ENCODE measurements around the gene MCC.

The MCC gene

GRCh38 chr5:113161806-113162205, 326.4 kb downstream of the MCC start:
- Histone ChIP-seq H2BK5ac (ENCODE audit: low read depth, low read length, poor library complexity) (no peak overlapping the region), H3K14ac (ENCODE audit: low read length) (no peak overlapping the region), H3K9ac (ENCODE audit: low read length) (no peak overlapping the region), H2AK5ac (ENCODE audit: low read length) (no peak overlapping the region), H3K36me3 (ENCODE audit: control insufficient read depth in 1 of 2, insufficient read depth in 2 of 2, low read length in 2 of 2) (no peaks in the 10 kb centered on the region), H3K27ac (ENCODE audit: low read depth, low read length) (no peak overlapping the region), H3K4me3 (ENCODE audit: low read depth, low read length) (no peak overlapping the region), H2BK12ac (ENCODE audit: low read length) (no peak overlapping the region), H2BK120ac (ENCODE audit: insufficient read depth, low read length, poor library complexity) (no peak overlapping the region), H3K4me2 (ENCODE audit: low read length) (no peak overlapping the region), H3K79me2 (ENCODE audit: control insufficient read depth, insufficient read depth, low read length, poor library complexity) (no peaks in the 10 kb centered on the region), H3K4me1 (ENCODE audit: control insufficient read depth in 1 of 2, insufficient read depth in 2 of 2, low read length in 2 of 2) (peaks cover 0 to 3% of the 10 kb centered on the region in 2 experiments), H2AFZ (ENCODE audit: insufficient read depth, low read length, poor library complexity) (no peak overlapping the region), H4K8ac (ENCODE audit: low read depth, low read length) (no peak overlapping the region), H3K18ac (ENCODE audit: low read length) (no peak overlapping the region), H3K79me1 (ENCODE audit: low read length) (no peaks in the 10 kb centered on the region), H4K91ac (ENCODE audit: low read depth, low read length) (no peak overlapping the region), H3K9me3 (ENCODE audit: insufficient read depth, low read depth, low read length) (no peaks in the 10 kb centered on the region), H4K12ac (ENCODE audit: low read depth, low read length) (no peak overlapping the region), H3K4ac (ENCODE audit: low read depth, low read length) (no peak overlapping the region), H3K27me3 (ENCODE audit: insufficient read depth, low read length) (no peaks in the 10 kb centered on the region), H3K23ac (ENCODE audit: low read length) (no peak overlapping the region)
- no peak for DNase-seq
- no CpG with 5 or more reads among the region's 6 CpGs for WGBS (ENCODE audit: extremely low coverage, insufficient coverage, insufficient read length)

GRCh38 chr5:113157886-113158285, 330.4 kb downstream of the MCC start:
- WGBS (ENCODE audit: extremely low coverage, insufficient coverage, insufficient read length): no CpG with 5 or more reads among the region's 4 CpGs
- H2AFZ ChIP-seq (ENCODE audit: insufficient read depth, low read length, poor library complexity): no peak overlapping the region

GRCh38 chr5:113156271-113156877, 331.9 kb downstream of the MCC start:
- Histone ChIP-seq H2AK5ac (ENCODE audit: low read length) (no peak overlapping the region), H3K9ac (ENCODE audit: low read length) (no peak overlapping the region), H4K12ac (ENCODE audit: low read depth, low read length) (no peak overlapping the region), H3K9me3 (ENCODE audit: insufficient read depth, low read depth, low read length) (no peaks in the 10 kb centered on the region), H3K4me1 (ENCODE audit: control insufficient read depth in 1 of 2, insufficient read depth in 2 of 2, low read length in 2 of 2) (peaks cover 3% of the 10 kb centered on the region in 2 experiments), H4K91ac (ENCODE audit: low read depth, low read length) (no peak overlapping the region), H3K4me2 (ENCODE audit: low read length) (no peak overlapping the region), H4K8ac (ENCODE audit: low read depth, low read length) (no peak overlapping the region), H3K23ac (ENCODE audit: low read length) (no peak overlapping the region), H3K18ac (ENCODE audit: low read length) (no peak overlapping the region), H3K4me3 (ENCODE audit: low read depth, low read length) (no peak overlapping the region), H3K27me3 (ENCODE audit: insufficient read depth, low read length) (no peaks in the 10 kb centered on the region), H2BK5ac (ENCODE audit: low read depth, low read length, poor library complexity) (no peak overlapping the region), H2AFZ (ENCODE audit: insufficient read depth, low read length, poor library complexity) (no peak overlapping the region), H2BK120ac (ENCODE audit: insufficient read depth, low read length, poor library complexity) (no peak overlapping the region), H3K27ac (ENCODE audit: low read depth, low read length) (no peak overlapping the region), H3K4ac (ENCODE audit: low read depth, low read length) (no peak overlapping the region), H3K79me1 (ENCODE audit: low read length) (no peaks in the 10 kb centered on the region), H3K79me2 (ENCODE audit: control insufficient read depth, insufficient read depth, low read length, poor library complexity) (no peaks in the 10 kb centered on the region), H3K36me3 (ENCODE audit: control insufficient read depth in 1 of 2, insufficient read depth in 2 of 2, low read length in 2 of 2) (no peaks in the 10 kb centered on the region), H2BK12ac (ENCODE audit: low read length) (no peak overlapping the region), H3K14ac (ENCODE audit: low read length) (no peak overlapping the region)
- WGBS (ENCODE audit: extremely low coverage, insufficient coverage, insufficient read length): no CpG with 5 or more reads among the region's 5 CpGs
- no peak for DNase-seq

More at GRCh38 chr5:113157886-113158285, 330.4 kb downstream of the MCC start:
- no peak overlapping the region for H3K4me3 ChIP-seq (ENCODE audit: low read depth, low read length)
- no peak overlapping the region for H2AK5ac ChIP-seq (ENCODE audit: low read length)
- H3K9ac ChIP-seq (ENCODE audit: low read length): no peak overlapping the region
- no peak for DNase-seq
- H2BK5ac ChIP-seq (ENCODE audit: low read depth, low read length, poor library complexity): no peak overlapping the region
- no peaks in the 10 kb centered on the region for H3K36me3 ChIP-seq (ENCODE audit: control insufficient read depth in 1 of 2, insufficient read depth in 2 of 2, low read length in 2 of 2)
- no peaks in the 10 kb centered on the region for H3K27me3 ChIP-seq (ENCODE audit: insufficient read depth, low read length)
- no peak overlapping the region for H3K27ac ChIP-seq (ENCODE audit: low read depth, low read length)
- H2BK12ac ChIP-seq (ENCODE audit: low read length): no peak overlapping the region
- no peak overlapping the region for H2BK120ac ChIP-seq (ENCODE audit: insufficient read depth, low read length, poor library complexity)
- H3K23ac ChIP-seq (ENCODE audit: low read length): no peak overlapping the region
- H3K79me1 ChIP-seq (ENCODE audit: low read length): no peaks in the 10 kb centered on the region
- H3K4me2 ChIP-seq (ENCODE audit: low read length): no peak overlapping the region
- H3K79me2 ChIP-seq (ENCODE audit: control insufficient read depth, insufficient read depth, low read length, poor library complexity): no peaks in the 10 kb centered on the region
- no peak overlapping the region for H3K18ac ChIP-seq (ENCODE audit: low read length)
- no peaks in the 10 kb centered on the region for H3K9me3 ChIP-seq (ENCODE audit: insufficient read depth, low read depth, low read length)
- no peak overlapping the region for H4K91ac ChIP-seq (ENCODE audit: low read depth, low read length)
- no peak overlapping the region for H3K4ac ChIP-seq (ENCODE audit: low read depth, low read length)
- no peak overlapping the region for H4K12ac ChIP-seq (ENCODE audit: low read depth, low read length)
- no peak overlapping the region for H3K14ac ChIP-seq (ENCODE audit: low read length)
- peaks cover 3% of the 10 kb centered on the region in 2 experiments for H3K4me1 ChIP-seq (ENCODE audit: control insufficient read depth in 1 of 2, insufficient read depth in 2 of 2, low read length in 2 of 2)
- H4K8ac ChIP-seq (ENCODE audit: low read depth, low read length): no peak overlapping the region

- Histone ChIP-seq H2BK12ac (ENCODE audit: low read length) (no peak overlapping the region), H4K12ac (ENCODE audit: low read depth, low read length) (no peak overlapping the region), H3K27ac (ENCODE audit: low read depth, low read length) (no peak overlapping the region), H2BK120ac (ENCODE audit: insufficient read depth, low read length, poor library complexity) (no peak overlapping the region), H3K79me1 (ENCODE audit: low read length) (peaks cover 6% of the 10 kb centered on the region), H4K8ac (ENCODE audit: low read depth, low read length) (no peak overlapping the region), H3K36me3 (ENCODE audit: control insufficient read depth in 1 of 2, insufficient read depth in 2 of 2, low read length in 2 of 2) (no peaks in the 10 kb centered on the region), H2AK5ac (ENCODE audit: low read length) (no peak overlapping the region), H3K4ac (ENCODE audit: low read depth, low read length) (no peak overlapping the region), H3K9me3 (ENCODE audit: insufficient read depth, low read depth, low read length) (no peaks in the 10 kb centered on the region), H2AFZ (ENCODE audit: insufficient read depth, low read length, poor library complexity) (no peak overlapping the region), H2BK5ac (ENCODE audit: low read depth, low read length, poor library complexity) (no peak overlapping the region), H3K27me3 (ENCODE audit: insufficient read depth, low read length) (no peaks in the 10 kb centered on the region), H3K79me2 (ENCODE audit: control insufficient read depth, insufficient read depth, low read length, poor library complexity) (no peaks in the 10 kb centered on the region), H3K4me2 (ENCODE audit: low read length) (no peak overlapping the region), H4K91ac (ENCODE audit: low read depth, low read length) (no peak overlapping the region), H3K4me1 (ENCODE audit: control insufficient read depth in 1 of 2, insufficient read depth in 2 of 2, low read length in 2 of 2) (peaks cover 7 to 10% of the 10 kb centered on the region in 2 experiments), H3K23ac (ENCODE audit: low read length) (no peak overlapping the region), H3K4me3 (ENCODE audit: low read depth, low read length) (no peak overlapping the region), H3K9ac (ENCODE audit: low read length) (no peak overlapping the region), H3K14ac (ENCODE audit: low read length) (no peak overlapping the region), H3K18ac (ENCODE audit: low read length) (no peak overlapping the region)
- no peak for DNase-seq
- WGBS (ENCODE audit: extremely low coverage, insufficient coverage, insufficient read length): no CpG with 5 or more reads among the region's 1 CpG
Observed at GRCh38 chr5:113153512-113154097, 334.6 kb downstream of the MCC start.
